HG03520 (cell line): ENCODE measurements around the gene ATP6V0E2.
"Not testable (repeated sequence)": the region's sequence is repeated elsewhere in the genome, so short reads cannot be mapped to it uniquely, and the experiment has no call there.

ENCODE experiments used
- ATAC-seq: cut with Tn5 transposase; IDR thresholded peaks from one replicate; pipeline ENCODE4 v1.9.1; 2021; ENCODE audit warnings: mild to moderate bottlenecking, moderate library complexity; ENCODE audit not compliant: unreplicated experiment

ATP6V0E2 gene

GRCh38 chr7:149912126-149912525, 38.4 kb downstream of the ATP6V0E2 start:
- ATAC-seq = not testable (repeated sequence)

- not testable (repeated sequence) for ATAC-seq
Observed at GRCh38 chr7:149926414-149926813, 52.6 kb downstream of the ATP6V0E2 start.
